ENCODE measurements around the gene VPS13D. TPM values are rescaled to one million over a fixed set of nuclear protein-coding genes. Genes with fewer than 3 reads are reported as not detected.

VPS13D gene
- total and polyA plus RNA-seq, 2 donors, result 27.2 to 59.4 TPM

DNA sequence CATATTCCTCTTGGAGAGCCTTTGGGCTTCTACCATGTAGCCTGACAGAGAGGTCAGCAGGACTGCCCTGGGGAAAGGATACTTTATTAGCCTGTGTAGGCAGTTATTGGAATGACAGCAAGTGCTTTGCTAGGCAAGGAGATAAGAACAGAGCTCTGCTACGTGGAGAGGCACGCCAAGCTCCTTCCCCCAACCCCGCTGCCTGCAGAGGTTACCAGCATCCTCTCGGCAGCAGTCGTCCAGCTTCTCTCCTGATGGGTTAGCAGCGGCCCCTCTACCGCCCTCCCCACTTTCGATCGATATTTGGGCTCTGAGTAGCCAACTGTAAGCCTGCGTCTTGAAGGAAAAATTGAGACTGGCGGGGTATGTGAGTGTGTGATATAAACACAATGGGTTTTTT lies 265.9 kb downstream of the VPS13D start:
- 63% methylated on average over 11 of the region's 11 CpGs for WGBS
- Histone ChIP-seq H3K36me3 (ENCODE audit: insufficient read depth) (no peaks in the 10 kb centered on the region), H3K4me3 (ENCODE audit: low read depth, low read length) (no peak overlapping the region), H3K27ac (ENCODE audit: low read depth) (no peak overlapping the region), H3K4me1 (ENCODE audit: insufficient read depth) (no peaks in the 10 kb centered on the region)
- no peak for DNase-seq (ENCODE audit: extremely low spot score)

DNA sequence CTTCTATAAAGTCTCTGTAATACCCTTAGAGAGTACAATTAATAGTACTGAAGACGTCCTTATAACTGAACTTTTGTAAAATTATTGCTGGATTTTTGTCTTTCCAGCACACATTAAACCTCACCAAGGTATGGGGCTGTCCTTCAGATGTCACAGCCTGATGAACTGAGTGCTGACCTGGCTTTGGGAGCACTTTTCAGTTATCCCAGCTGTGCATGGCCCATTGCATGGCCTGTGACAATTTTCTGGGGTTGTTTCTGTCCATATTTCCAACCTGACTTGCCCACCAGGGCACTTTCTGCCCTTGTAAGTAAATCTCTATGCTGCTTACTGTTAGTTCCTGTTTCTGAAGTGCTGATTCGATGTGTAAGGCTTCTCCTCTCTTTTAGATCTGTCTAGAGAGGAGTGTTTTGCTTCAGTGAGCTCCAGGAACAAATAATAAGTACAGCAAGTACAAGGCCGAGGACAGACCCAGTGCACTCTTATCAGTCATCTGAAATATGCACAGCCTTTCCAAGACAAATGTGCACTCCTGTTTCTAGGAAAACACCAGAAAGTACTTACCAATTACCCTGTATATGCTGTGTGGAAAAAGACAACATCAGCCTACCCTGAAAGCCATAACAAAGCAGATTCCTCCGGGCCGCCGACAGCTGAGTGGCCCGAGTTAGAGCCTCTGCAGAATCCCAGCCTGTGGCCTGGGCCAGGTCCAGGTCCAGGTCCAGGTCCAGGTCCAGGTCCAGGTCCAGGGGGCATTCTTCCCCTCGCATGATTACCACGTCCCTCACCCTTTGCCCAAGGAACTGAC lies 266.5 kb downstream of the VPS13D start:
- no peaks in the 10 kb centered on the region for H3K36me3 ChIP-seq (ENCODE audit: insufficient read depth)
- no peak for DNase-seq (ENCODE audit: extremely low spot score)
- H3K27ac ChIP-seq (ENCODE audit: low read depth), result no peak overlapping the region
- H3K4me3 ChIP-seq (ENCODE audit: low read depth, low read length), result no peak overlapping the region
- 53% methylated on average over 9 of the region's 9 CpGs for WGBS
- H3K4me1 ChIP-seq (ENCODE audit: insufficient read depth), result no peaks in the 10 kb centered on the region

GRCh38 chr1:12499539-12500240 lies 269.9 kb downstream of the VPS13D start:
- H3K4me3 ChIP-seq (ENCODE audit: low read depth, low read length), result no peak overlapping the region
- H3K27ac ChIP-seq (ENCODE audit: low read depth), result no peak overlapping the region
- WGBS, result 83% methylated on average over 13 of the region's 13 CpGs
- no peaks in the 10 kb centered on the region for H3K4me1 ChIP-seq (ENCODE audit: insufficient read depth)
- DNase-seq (ENCODE audit: extremely low spot score), result no peak
- H3K36me3 ChIP-seq (ENCODE audit: insufficient read depth), result no peaks in the 10 kb centered on the region

DNA sequence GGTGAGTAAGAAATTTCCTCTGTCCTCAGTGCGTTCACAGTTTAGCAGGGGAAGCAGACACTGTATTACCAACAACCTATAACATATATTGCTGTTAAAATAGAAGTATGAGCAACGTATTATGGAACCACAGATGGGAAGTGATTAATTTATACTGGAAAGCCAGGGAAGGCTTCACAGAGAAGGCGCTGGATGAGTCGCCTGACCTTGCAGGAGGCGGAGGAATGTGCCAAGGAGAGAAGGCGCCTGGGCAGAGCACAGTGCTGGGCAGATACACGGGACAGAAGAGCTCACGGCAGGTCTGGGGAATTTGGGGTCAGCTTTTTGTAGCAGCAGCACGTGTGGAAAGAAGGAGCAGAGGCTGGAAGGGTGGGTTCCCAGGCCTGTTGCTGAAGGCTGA lies 271.8 kb downstream of the VPS13D start:
- H3K27ac ChIP-seq (ENCODE audit: low read depth), result no peak overlapping the region
- no peak overlapping the region for H3K4me3 ChIP-seq (ENCODE audit: low read depth, low read length)
- no peaks in the 10 kb centered on the region for H3K36me3 ChIP-seq (ENCODE audit: insufficient read depth)
- WGBS, result 93% methylated on average over 9 of the region's 9 CpGs
- H3K4me1 ChIP-seq (ENCODE audit: insufficient read depth), result no peaks in the 10 kb centered on the region
- DNase-seq (ENCODE audit: extremely low spot score), result no peak

DNA sequence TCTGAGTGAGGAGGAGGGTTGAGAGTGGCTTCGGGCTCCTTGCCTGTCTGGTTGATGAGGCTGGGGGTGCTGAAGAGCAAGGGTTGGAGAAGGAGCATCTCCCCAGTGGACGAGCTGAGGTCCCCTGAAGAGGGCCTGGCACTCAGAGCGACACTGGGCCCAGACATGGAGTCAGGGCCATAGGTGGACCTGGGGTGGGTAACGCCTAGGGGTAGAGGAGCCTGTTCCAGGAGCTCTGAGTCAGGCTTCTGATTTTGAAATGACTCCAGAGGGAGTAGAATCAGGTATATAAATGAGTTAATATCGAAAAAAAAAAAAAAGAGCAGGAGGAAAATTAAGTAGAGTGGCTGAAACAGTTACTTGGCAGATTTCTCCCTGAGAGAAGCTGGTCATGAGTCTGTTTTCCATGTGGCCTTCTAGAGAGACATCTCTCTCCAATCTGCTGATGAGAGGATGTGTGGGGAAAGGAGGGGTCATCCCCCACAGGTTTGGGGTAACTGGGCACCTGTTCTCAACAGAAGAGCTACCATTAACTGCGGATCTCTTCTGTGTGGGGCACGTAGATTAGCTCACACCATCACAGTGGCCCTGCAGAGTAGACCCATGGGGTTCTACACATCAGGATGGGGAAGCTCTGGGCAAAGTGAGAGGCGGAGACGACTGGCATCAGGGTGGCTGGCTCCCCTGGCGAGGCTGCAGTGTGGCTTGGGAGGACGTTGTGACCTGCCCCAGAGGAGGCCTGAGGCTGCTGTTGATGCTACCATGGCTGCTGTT lies 272.7 kb downstream of the VPS13D start:
- Histone ChIP-seq H3K27ac (ENCODE audit: low read depth) (no peak overlapping the region), H3K4me1 (ENCODE audit: insufficient read depth) (no peaks in the 10 kb centered on the region)
- 94% methylated on average over 11 of the region's 11 CpGs for WGBS

GRCh38 chr1:12503709-12504108 lies 273.9 kb downstream of the VPS13D start:
- no peaks in the 10 kb centered on the region for H3K4me1 ChIP-seq (ENCODE audit: insufficient read depth)
- no peak for DNase-seq (ENCODE audit: extremely low spot score)
- no peak overlapping the region for H3K27ac ChIP-seq (ENCODE audit: low read depth)
- WGBS, result 93% methylated on average over 8 of the region's 8 CpGs
- no peak overlapping the region for H3K4me3 ChIP-seq (ENCODE audit: low read depth, low read length)
- peaks cover 3% of the 10 kb centered on the region for H3K36me3 ChIP-seq (ENCODE audit: insufficient read depth)

More for the DNA sequence above, 272.7 kb downstream of the VPS13D start:
- Histone ChIP-seq H3K4me3 (ENCODE audit: low read depth, low read length) (no peak overlapping the region), H3K36me3 (ENCODE audit: insufficient read depth) (peaks cover 2% of the 10 kb centered on the region)
- no peak for DNase-seq (ENCODE audit: extremely low spot score)

DNA sequence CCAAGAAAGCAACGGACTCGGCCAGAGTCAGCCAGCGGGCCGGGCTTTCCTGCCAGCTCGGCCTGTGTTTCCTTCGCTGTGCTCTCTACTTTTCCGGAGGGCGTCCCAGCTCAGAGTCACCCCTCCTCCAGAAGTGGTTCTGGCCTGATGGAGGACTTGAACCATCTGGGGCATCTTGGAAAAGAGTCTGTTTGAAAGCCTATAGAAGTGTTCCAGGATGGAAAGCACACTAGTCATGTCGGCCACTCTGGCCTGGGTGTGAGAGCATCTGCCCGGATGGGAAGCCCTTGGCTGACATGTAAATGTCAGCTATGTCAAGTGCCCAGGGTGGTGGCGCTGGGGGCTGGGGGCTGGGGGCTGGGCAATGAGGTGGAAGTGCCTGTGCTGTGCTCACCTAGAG lies 274.8 kb downstream of the VPS13D start:
- 88% methylated on average over 11 of the region's 11 CpGs for WGBS
- no peak overlapping the region for H3K27ac ChIP-seq (ENCODE audit: low read depth)
- no peaks in the 10 kb centered on the region for H3K4me1 ChIP-seq (ENCODE audit: insufficient read depth)
- no peak for DNase-seq (ENCODE audit: extremely low spot score)
- H3K4me3 ChIP-seq (ENCODE audit: low read depth, low read length), result no peak overlapping the region
- H3K36me3 ChIP-seq (ENCODE audit: insufficient read depth), result peaks cover 5% of the 10 kb centered on the region

GRCh38 chr1:12505231-12505630 lies 275.4 kb downstream of the VPS13D start:
- 87% methylated on average over 10 of the region's 10 CpGs for WGBS

GRCh38 chr1:12505639-12506280 lies 275.9 kb downstream of the VPS13D start:
- WGBS, result 95% methylated on average over 12 of the region's 12 CpGs
- no peak overlapping the region for H3K4me3 ChIP-seq (ENCODE audit: low read depth, low read length)
- no peaks in the 10 kb centered on the region for H3K4me1 ChIP-seq (ENCODE audit: insufficient read depth)
- H3K36me3 ChIP-seq (ENCODE audit: insufficient read depth), result peaks cover 5% of the 10 kb centered on the region
- DNase-seq (ENCODE audit: extremely low spot score), result no peak
- H3K27ac ChIP-seq (ENCODE audit: low read depth), result no peak overlapping the region

More at GRCh38 chr1:12505231-12505630, 275.4 kb downstream of the VPS13D start:
- no peak for DNase-seq (ENCODE audit: extremely low spot score)
- Histone ChIP-seq H3K27ac (ENCODE audit: low read depth) (no peak overlapping the region), H3K36me3 (ENCODE audit: insufficient read depth) (peaks cover 5% of the 10 kb centered on the region), H3K4me1 (ENCODE audit: insufficient read depth) (no peaks in the 10 kb centered on the region), H3K4me3 (ENCODE audit: low read depth, low read length) (no peak overlapping the region)

DNA sequence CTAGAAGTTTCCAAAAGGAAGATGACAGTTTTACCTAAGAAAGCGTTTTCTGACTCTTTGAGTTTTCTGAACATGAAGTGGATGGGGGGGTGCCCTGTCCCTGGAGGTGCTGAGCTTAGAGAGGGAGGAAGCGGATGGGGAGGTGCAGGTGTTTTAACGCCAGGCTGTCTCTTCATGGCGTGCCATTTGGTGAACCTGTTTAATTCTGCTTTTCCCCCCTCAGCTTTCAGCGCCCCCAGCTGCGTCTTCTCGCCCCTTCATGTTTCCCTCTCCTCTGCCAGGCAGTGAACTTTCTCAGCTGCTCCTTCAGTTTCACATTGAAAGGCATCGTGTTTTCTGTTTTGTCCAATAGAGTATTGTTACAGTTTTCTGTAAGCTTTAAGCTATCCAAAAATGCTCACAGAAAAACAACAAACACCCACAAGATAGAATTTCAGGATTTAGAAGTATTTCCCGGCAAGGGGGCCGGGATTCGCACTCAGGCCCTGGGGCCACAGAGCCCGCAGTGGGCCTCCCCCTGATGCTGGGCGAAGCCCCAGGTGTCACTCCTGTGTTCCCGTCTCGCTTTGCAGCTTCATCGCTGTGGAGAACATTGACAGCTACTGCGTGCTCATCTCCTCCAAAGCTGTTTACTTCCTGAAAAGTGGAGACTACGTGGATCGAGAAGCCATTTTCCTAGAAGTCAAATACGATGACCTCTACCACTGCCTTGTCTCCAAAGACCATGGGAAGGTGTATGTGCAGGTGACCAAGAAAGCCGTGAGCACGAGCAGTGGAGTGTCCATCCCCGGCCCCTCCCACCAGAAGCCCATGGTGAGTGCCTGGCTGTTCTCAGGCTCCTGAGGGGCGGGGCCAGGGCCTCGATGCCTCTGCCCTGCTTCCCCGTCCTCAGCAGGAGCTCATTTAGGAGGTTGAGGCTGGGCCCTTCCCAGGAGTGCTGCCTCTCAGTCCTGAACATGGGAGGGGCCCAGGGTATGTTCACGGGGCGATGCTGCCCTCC lies 276.8 kb downstream of the VPS13D start:
- no peak overlapping the region for H3K4me3 ChIP-seq (ENCODE audit: low read depth, low read length)
- H3K27ac ChIP-seq (ENCODE audit: low read depth), result no peak overlapping the region
- 94% methylated on average over 28 of the region's 28 CpGs for WGBS
- H3K4me1 ChIP-seq (ENCODE audit: insufficient read depth), result peaks cover 2% of the 10 kb centered on the region
- no peak for DNase-seq (ENCODE audit: extremely low spot score)
- H3K36me3 ChIP-seq (ENCODE audit: insufficient read depth), result peaks cover 5% of the 10 kb centered on the region

DNA sequence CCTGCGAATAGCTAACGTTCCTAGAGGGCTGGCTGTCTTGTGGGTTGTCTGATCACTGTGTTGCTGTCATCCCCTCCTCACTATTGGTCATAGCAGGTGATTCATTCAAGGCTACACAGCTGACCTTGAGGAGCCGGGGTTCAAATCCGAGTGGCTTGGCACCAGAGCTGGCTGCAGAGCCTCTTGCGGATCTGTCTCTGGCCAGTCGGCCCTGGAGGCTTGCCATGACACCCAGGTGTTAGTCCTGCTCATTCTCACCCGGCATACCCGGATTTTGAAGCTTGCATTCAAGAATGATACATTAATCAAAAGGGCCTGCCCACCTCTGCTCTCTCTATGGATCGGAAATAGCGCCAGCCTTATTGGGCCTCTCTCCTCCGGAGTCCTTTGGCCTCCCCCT lies 277.8 kb downstream of the VPS13D start:
- H3K4me3 ChIP-seq (ENCODE audit: low read depth, low read length), result no peak overlapping the region
- WGBS, result 92% methylated on average over 11 of the region's 11 CpGs
- peaks cover 2% of the 10 kb centered on the region for H3K4me1 ChIP-seq (ENCODE audit: insufficient read depth)
- H3K27ac ChIP-seq (ENCODE audit: low read depth), result no peak overlapping the region
- H3K36me3 ChIP-seq (ENCODE audit: insufficient read depth), result peaks cover 5% of the 10 kb centered on the region
- no peak for DNase-seq (ENCODE audit: extremely low spot score)

DNA sequence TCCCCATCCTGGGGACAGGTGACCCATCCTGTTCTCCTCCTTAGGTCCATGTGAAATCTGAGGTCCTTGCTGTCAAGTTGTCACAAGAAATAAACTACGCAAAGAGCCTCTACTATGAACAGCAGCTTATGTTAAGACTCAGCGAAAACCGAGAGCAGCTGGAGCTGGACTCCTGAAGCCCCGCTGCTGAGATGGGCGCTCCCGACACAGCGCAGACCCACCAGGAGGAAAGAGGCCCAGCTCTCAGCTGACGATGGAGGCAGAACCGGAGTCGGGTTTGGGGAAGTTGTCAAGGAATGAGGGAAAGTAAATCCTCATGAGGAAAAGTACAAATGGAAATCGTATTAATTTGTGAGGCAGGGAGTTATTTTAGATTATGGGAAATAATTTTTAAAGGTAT lies 279.0 kb downstream of the VPS13D start:
- 94% methylated on average over 11 of the region's 11 CpGs for WGBS
- Histone ChIP-seq H3K27ac (ENCODE audit: low read depth) (no peak overlapping the region), H3K4me1 (ENCODE audit: insufficient read depth) (peaks cover 2% of the 10 kb centered on the region), H3K4me3 (ENCODE audit: low read depth, low read length) (no peak overlapping the region), H3K36me3 (ENCODE audit: insufficient read depth) (peaks cover 5% of the 10 kb centered on the region)
- DNase-seq (ENCODE audit: extremely low spot score), result no peak
